ENCODE measurements around the gene PRCP.
"Not testable (repeated sequence)": the region's sequence is repeated elsewhere in the genome, so short reads cannot be mapped to it uniquely, and the experiment has no call there.

The PRCP gene

DNA sequence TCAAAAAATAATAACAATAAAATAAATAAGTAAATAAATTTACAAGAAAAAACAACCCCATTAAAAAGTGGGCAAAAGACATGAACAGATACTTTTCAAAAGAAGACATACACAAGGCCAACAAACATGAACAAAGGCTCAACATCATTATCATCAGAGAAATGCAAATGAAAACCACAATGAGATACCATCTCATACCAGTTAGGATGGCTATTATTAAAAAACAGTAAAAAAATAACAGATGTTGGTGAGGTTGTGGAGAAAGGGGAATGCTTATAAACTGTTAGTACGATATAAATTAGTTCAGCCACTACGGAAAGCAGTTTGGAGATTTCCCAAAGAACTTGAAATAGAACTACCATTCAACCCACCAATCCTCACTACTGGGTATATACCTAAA, 44.6 kb downstream of the PRCP start:
- H3K36me3 ChIP-seq (ENCODE audit: control insufficient read depth, insufficient read depth, low read length) = no peaks in the 10 kb centered on the region
- no peak overlapping the region for H3K4me3 ChIP-seq (ENCODE audit: low read length)
- DNase-seq (ENCODE audit: low read depth, low spot score) = no peak
- H3K4me1 ChIP-seq (ENCODE audit: control insufficient read depth, insufficient read depth, low read length) = no peaks in the 10 kb centered on the region
- no peak overlapping the region for H3K27ac ChIP-seq (ENCODE audit: low read length)
- no peaks in the 10 kb centered on the region for H3K9me3 ChIP-seq (ENCODE audit: control insufficient read depth, insufficient read depth, low read length)
- H3K27me3 ChIP-seq (ENCODE audit: control insufficient read depth, insufficient read depth, low read length) = no peaks in the 10 kb centered on the region
- WGBS (ENCODE audit: insufficient coverage, insufficient read length) = no CpG with 5 or more reads among the region's 2 CpGs

DNA sequence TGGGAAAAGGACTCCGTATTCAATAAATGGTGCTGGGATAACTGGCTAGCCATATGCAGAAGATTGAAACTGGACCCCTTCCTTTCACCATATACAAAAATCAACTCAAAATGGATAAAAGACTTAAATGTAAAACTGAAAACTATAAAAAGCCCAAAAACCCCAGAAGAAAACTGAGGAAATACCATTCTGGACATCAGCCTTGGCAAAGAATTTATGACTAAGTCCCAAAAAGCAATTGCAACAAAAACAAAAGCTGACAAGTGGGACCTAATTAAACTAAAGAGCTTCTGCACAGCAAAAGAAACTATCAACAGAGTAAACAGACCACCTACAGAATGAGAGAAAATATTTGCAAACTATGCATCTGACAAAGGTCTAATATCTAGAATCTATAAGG, 45.3 kb downstream of the PRCP start:
- not testable (repeated sequence) for H3K27me3 ChIP-seq (ENCODE audit: control insufficient read depth, insufficient read depth, low read length); H3K9me3 ChIP-seq (ENCODE audit: control insufficient read depth, insufficient read depth, low read length); H3K4me3 ChIP-seq (ENCODE audit: low read length); H3K27ac ChIP-seq (ENCODE audit: low read length); H3K36me3 ChIP-seq (ENCODE audit: control insufficient read depth, insufficient read depth, low read length); H3K4me1 ChIP-seq (ENCODE audit: control insufficient read depth, insufficient read depth, low read length); DNase-seq (ENCODE audit: low read depth, low spot score)
- no CpG with 5 or more reads among the region's 1 CpG for WGBS (ENCODE audit: insufficient coverage, insufficient read length)

DNA sequence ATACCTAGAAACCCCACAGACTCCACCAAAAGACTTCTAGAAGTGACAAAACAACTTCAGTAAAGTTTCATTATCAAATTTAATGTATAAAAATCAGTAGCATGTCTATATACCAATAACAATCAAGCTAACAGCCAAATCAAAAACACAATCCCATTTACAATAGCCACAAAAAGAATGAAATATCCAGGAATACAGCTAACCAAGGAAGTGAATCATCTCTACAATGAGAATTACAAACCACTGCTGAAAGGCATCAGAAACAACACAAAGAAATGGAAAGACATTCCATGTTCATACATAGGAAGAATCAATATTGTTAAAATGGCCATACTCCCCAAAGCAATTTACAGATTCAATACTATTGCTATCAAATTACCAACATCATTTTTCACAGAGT, 46.0 kb downstream of the PRCP start:
- no peaks in the 10 kb centered on the region for H3K4me1 ChIP-seq (ENCODE audit: control insufficient read depth, insufficient read depth, low read length)
- no peaks in the 10 kb centered on the region for H3K9me3 ChIP-seq (ENCODE audit: control insufficient read depth, insufficient read depth, low read length)
- no peak overlapping the region for H3K4me3 ChIP-seq (ENCODE audit: low read length)
- no peak overlapping the region for H3K27ac ChIP-seq (ENCODE audit: low read length)
- H3K27me3 ChIP-seq (ENCODE audit: control insufficient read depth, insufficient read depth, low read length) = no peaks in the 10 kb centered on the region
- no peak for DNase-seq (ENCODE audit: low read depth, low spot score)
- H3K36me3 ChIP-seq (ENCODE audit: control insufficient read depth, insufficient read depth, low read length) = no peaks in the 10 kb centered on the region

DNA sequence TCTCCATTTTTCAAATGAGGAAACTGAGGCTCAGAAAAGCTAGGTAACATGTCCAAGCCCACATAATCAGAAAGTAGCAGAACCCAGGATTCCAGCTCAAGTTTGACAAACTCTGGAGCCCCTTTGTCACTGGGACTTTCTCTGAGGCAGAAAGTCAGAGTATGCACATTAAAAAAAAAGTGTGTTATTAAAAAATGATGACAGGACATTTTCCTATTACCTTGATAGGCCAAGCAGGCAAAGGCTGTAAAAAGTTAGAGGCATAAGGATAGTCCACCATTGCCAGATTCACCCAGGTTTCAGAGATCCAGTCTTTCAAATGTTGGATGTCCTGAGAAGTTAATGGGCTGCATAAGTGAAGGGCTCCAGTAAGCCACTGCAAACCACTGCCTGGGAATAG, 51.4 kb downstream of the PRCP start:
- H3K4me1 ChIP-seq (ENCODE audit: control insufficient read depth, insufficient read depth, low read length) = no peaks in the 10 kb centered on the region
- H3K27me3 ChIP-seq (ENCODE audit: control insufficient read depth, insufficient read depth, low read length) = no peaks in the 10 kb centered on the region
- H3K36me3 ChIP-seq (ENCODE audit: control insufficient read depth, insufficient read depth, low read length) = no peaks in the 10 kb centered on the region
- no peak overlapping the region for H3K27ac ChIP-seq (ENCODE audit: low read length)
- no peak for DNase-seq (ENCODE audit: low read depth, low spot score)
- no peak overlapping the region for H3K4me3 ChIP-seq (ENCODE audit: low read length)
- H3K9me3 ChIP-seq (ENCODE audit: control insufficient read depth, insufficient read depth, low read length) = no peaks in the 10 kb centered on the region

DNA sequence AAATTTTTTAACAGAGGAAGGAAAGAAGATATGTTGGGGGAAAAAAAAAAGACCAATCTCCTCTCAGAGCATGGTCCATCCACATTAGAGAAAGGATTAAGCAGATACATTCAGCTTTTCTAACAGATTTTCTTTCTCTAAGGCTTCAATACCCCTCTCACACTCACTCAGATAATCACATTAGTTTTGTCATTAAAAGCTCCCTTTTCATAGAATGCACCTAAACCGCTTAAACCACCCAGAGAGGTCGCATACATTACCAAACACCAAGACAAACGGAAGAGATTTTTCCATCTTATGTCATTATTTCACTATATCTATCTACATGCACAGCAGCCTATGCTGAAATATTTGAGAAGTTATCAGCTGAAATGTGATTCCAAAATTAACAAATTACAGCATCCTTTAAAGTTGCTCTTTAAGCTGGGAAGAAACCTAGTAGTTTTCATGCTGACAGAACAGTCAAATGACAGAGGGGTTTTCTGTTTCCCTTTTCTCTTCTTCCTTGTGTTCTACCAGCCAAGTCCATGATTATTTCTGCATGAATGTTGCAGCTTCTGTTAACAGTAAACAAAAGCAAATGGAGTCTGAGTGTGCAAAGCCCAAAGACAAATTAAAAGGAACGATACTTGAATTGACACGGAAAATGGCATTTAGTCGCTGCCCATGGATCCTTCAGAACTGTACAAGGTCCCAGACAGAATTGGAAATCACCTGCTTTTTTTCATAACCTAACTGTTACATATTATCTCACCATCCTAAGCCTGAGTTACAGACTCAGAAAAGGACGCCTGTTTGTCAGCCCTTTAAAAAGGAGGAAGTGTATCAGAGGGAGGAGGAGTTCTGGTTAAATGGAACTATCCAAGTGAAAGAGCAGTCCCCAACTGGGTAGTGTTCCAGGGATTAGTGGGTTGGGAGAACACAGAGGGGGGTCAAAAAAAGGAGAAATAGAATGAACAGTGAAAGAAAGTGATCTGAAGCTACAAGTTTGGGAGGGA, 54.6 kb downstream of the PRCP start:
- no peak for DNase-seq (ENCODE audit: low read depth, low spot score)
- no peak overlapping the region for H3K27ac ChIP-seq (ENCODE audit: low read length)
- no CpG with 5 or more reads among the region's 7 CpGs for WGBS (ENCODE audit: insufficient coverage, insufficient read length)

DNA sequence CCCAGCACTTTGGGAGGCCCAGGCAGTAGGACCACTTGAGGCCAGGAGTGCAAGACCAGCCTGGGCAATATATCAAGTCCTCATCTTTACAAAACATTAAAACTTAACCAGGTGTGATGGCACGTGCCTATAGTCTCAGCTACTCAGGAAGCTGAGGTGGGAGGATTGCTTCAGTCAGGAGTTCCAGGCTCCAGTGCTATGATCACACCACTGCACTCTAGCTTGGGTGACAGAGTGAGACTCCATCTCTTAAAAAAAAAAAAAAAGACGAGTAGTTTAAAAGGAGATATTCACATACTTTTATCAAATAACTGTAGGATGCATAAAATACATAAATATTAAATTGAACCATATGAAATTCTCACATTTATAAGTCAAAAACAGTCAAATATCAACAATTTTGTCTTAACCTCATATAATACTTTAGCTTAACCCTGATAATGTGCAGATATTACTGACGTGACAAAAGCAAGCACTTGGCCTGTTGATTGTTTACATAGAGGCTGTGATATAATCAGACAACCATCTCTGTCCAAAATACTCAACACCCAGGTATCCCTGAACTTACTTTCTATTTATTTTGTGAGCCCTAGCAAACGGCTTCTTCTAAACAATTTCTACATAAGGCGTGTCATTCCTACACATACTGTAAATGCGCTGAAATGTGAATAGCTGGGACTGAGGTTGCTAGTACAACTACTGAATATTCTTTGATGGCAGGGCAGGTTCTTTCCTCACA, 57.0 kb downstream of the PRCP start:
- H3K36me3 ChIP-seq (ENCODE audit: control insufficient read depth, insufficient read depth, low read length) = no peaks in the 10 kb centered on the region
- H3K9me3 ChIP-seq (ENCODE audit: control insufficient read depth, insufficient read depth, low read length) = no peaks in the 10 kb centered on the region
- no peak for DNase-seq (ENCODE audit: low read depth, low spot score)
- H3K4me1 ChIP-seq (ENCODE audit: control insufficient read depth, insufficient read depth, low read length) = no peaks in the 10 kb centered on the region
- no peak overlapping the region for H3K27ac ChIP-seq (ENCODE audit: low read length)
- WGBS (ENCODE audit: insufficient coverage, insufficient read length) = no CpG with 5 or more reads among the region's 6 CpGs
- H3K27me3 ChIP-seq (ENCODE audit: control insufficient read depth, insufficient read depth, low read length) = no peaks in the 10 kb centered on the region
- no peak overlapping the region for H3K4me3 ChIP-seq (ENCODE audit: low read length)

More for the DNA sequence above, 54.6 kb downstream of the PRCP start:
- H3K4me3 ChIP-seq (ENCODE audit: low read length) = no peak overlapping the region
- H3K4me1 ChIP-seq (ENCODE audit: control insufficient read depth, insufficient read depth, low read length) = no peaks in the 10 kb centered on the region
- H3K27me3 ChIP-seq (ENCODE audit: control insufficient read depth, insufficient read depth, low read length) = no peaks in the 10 kb centered on the region
- H3K9me3 ChIP-seq (ENCODE audit: control insufficient read depth, insufficient read depth, low read length) = no peaks in the 10 kb centered on the region
- H3K36me3 ChIP-seq (ENCODE audit: control insufficient read depth, insufficient read depth, low read length) = no peaks in the 10 kb centered on the region

DNA sequence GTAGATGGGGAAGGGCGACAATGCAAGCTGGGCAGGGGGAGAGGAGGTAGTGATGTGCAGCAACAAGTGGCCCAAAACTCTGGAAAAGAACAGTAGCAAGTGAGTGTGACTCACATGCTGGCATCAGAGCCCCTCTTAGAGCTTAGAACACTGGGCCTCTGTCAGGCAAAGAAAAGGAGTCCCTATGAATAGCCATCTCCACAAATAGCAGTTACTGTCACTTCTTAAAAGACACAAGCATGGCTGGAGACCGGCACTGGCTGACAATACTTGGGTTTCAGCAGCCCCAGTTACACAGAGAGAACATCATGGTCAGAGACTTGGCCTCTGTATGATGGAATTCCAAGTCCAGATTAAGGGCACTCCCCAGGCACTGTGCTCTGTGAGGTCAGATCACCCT, 58.2 kb downstream of the PRCP start:
- no peaks in the 10 kb centered on the region for H3K4me1 ChIP-seq (ENCODE audit: control insufficient read depth, insufficient read depth, low read length)
- H3K27ac ChIP-seq (ENCODE audit: low read length) = no peak overlapping the region
- H3K9me3 ChIP-seq (ENCODE audit: control insufficient read depth, insufficient read depth, low read length) = no peaks in the 10 kb centered on the region
- H3K27me3 ChIP-seq (ENCODE audit: control insufficient read depth, insufficient read depth, low read length) = no peaks in the 10 kb centered on the region
- no peak overlapping the region for H3K4me3 ChIP-seq (ENCODE audit: low read length)
- WGBS (ENCODE audit: insufficient coverage, insufficient read length) = no CpG with 5 or more reads among the region's 2 CpGs
- H3K36me3 ChIP-seq (ENCODE audit: control insufficient read depth, insufficient read depth, low read length) = no peaks in the 10 kb centered on the region
- DNase-seq (ENCODE audit: low read depth, low spot score) = no peak

DNA sequence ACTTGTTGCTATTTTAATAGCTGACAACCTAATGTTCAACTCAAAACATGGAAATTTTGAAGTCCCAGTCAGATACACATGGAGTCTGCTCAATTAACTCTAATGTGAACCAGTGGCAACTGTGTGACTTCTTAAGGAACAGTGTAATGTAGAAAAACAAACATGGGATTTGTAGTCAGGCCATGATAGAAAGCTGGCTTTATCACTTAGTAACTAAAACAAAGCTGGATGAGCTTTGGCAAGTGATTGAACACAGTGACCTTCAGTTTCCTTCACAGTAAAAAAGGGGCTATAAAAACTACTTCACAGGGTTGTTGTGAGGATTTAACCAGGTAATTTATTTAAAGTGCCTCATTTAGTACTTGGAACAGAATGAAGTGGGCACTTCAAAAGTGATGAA, 62.6 kb downstream of the PRCP start:
- no peaks in the 10 kb centered on the region for H3K36me3 ChIP-seq (ENCODE audit: control insufficient read depth, insufficient read depth, low read length)
- no peak overlapping the region for H3K27ac ChIP-seq (ENCODE audit: low read length)
- H3K9me3 ChIP-seq (ENCODE audit: control insufficient read depth, insufficient read depth, low read length) = no peaks in the 10 kb centered on the region
- H3K27me3 ChIP-seq (ENCODE audit: control insufficient read depth, insufficient read depth, low read length) = no peaks in the 10 kb centered on the region
- DNase-seq (ENCODE audit: low read depth, low spot score) = no peak
- H3K4me3 ChIP-seq (ENCODE audit: low read length) = no peak overlapping the region
- H3K4me1 ChIP-seq (ENCODE audit: control insufficient read depth, insufficient read depth, low read length) = no peaks in the 10 kb centered on the region

DNA sequence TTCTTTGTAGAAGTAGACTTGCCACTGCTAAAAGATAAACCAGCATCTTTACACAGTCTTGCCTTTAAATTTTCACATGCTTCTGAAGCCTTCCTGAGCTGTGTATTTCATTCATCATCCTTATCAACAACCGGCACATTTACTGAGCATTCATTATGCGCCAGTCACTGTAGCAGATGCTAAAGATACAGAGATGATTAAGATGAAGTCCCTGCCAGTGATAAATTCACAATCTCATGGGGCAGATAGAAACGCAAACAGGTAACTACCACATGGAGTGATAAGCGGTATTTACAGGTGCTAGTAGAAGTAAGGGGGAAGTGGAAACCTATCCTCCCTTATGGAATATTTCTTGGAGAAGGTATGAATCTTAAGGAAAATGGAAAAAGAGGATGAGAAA, 67.2 kb downstream of the PRCP start:
- H3K9me3 ChIP-seq (ENCODE audit: control insufficient read depth, insufficient read depth, low read length) = no peaks in the 10 kb centered on the region
- no peak overlapping the region for H3K27ac ChIP-seq (ENCODE audit: low read length)
- WGBS (ENCODE audit: insufficient coverage, insufficient read length) = no CpG with 5 or more reads among the region's 4 CpGs

DNA sequence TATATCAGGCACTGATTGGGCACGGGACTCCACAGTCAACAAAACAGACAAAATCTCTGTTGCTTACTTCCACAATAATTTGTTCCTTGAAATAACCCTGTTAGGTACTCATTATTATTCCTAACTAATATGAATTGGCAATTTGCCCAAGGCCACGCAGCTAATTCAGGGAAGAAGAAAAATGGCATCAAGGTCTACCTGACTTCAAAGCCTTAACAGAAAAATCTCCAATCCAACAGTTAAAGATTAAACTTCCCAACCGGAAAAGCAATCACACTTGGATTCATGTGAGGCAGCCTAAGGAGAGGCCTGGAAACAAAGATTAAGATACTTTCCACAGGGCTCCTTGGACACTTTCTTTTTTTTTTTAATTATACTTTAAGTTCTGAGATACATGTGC, 68.9 kb downstream of the PRCP start:
- Histone ChIP-seq H3K27ac (ENCODE audit: low read length) (no peak overlapping the region), H3K9me3 (ENCODE audit: control insufficient read depth, insufficient read depth, low read length) (no peaks in the 10 kb centered on the region), H3K4me3 (ENCODE audit: low read length) (no peak overlapping the region), H3K27me3 (ENCODE audit: control insufficient read depth, insufficient read depth, low read length) (no peaks in the 10 kb centered on the region), H3K36me3 (ENCODE audit: control insufficient read depth, insufficient read depth, low read length) (no peaks in the 10 kb centered on the region), H3K4me1 (ENCODE audit: control insufficient read depth, insufficient read depth, low read length) (no peaks in the 10 kb centered on the region)
- DNase-seq (ENCODE audit: low read depth, low spot score) = no peak
- no CpG with 5 or more reads among the region's 3 CpGs for WGBS (ENCODE audit: insufficient coverage, insufficient read length)

More for the DNA sequence above, 67.2 kb downstream of the PRCP start:
- no peaks in the 10 kb centered on the region for H3K4me1 ChIP-seq (ENCODE audit: control insufficient read depth, insufficient read depth, low read length)
- H3K4me3 ChIP-seq (ENCODE audit: low read length) = no peak overlapping the region
- no peaks in the 10 kb centered on the region for H3K36me3 ChIP-seq (ENCODE audit: control insufficient read depth, insufficient read depth, low read length)
- H3K27me3 ChIP-seq (ENCODE audit: control insufficient read depth, insufficient read depth, low read length) = no peaks in the 10 kb centered on the region
- DNase-seq (ENCODE audit: low read depth, low spot score) = no peak
